ENCODE data around the gene SKAP2.

DNA sequence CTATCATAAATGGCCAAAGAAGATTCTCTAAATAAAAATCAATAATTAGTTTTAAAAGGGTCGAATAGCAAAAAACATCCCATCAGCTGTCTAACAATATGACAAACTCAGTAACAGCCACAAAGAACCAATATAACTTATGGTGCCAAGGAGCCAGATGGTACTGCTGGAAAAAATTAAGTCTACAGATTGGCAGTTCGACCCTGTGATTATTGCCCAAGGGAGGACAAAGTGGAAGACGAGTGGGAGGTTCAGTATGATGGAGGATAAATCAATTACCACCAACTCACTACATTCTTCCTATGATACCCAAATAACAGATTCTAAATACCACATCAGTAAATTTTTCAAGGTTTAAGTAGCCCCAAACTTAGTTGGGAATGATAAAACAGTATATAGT lies 49.0 kb downstream of the SKAP2 start:
- TF ChIP-seq, protein P1, sequence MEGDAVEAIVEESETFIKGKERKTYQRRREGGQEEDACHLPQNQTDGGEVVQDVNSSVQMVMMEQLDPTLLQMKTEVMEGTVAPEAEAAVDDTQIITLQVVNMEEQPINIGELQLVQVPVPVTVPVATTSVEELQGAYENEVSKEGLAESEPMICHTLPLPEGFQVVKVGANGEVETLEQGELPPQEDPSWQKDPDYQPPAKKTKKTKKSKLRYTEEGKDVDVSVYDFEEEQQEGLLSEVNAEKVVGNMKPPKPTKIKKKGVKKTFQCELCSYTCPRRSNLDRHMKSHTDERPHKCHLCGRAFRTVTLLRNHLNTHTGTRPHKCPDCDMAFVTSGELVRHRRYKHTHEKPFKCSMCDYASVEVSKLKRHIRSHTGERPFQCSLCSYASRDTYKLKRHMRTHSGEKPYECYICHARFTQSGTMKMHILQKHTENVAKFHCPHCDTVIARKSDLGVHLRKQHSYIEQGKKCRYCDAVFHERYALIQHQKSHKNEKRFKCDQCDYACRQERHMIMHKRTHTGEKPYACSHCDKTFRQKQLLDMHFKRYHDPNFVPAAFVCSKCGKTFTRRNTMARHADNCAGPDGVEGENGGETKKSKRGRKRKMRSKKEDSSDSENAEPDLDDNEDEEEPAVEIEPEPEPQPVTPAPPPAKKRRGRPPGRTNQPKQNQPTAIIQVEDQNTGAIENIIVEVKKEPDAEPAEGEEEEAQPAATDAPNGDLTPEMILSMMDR (conservative IDR thresholded peaks at IDR 0.05; ENCODE audit: low read depth, low read length) = no peak
- TF ChIP-seq POLR2A (IDR thresholded peaks at IDR 0.05; ENCODE audit: low read depth, low read length) = no peak
- TF ChIP-seq CEBPB (IDR thresholded peaks at IDR 0.05; ENCODE audit: low read depth, low read length) = no peak
- no peak for TF ChIP-seq SMC3 (IDR thresholded peaks at IDR 0.05; ENCODE audit: low read depth, low read length)
- no peak for TF ChIP-seq BHLHE40 (IDR thresholded peaks at IDR 0.05; ENCODE audit: low read depth, low read length)
- TF ChIP-seq MAFK (IDR thresholded peaks at IDR 0.05; ENCODE audit: low read depth, low read length) = no peak
- no peak for TF ChIP-seq RAD21 (IDR thresholded peaks at IDR 0.05; ENCODE audit: low read length)
